ENCODE measurements around the gene PDGFC.

- TF ChIP-seq, protein P1, sequence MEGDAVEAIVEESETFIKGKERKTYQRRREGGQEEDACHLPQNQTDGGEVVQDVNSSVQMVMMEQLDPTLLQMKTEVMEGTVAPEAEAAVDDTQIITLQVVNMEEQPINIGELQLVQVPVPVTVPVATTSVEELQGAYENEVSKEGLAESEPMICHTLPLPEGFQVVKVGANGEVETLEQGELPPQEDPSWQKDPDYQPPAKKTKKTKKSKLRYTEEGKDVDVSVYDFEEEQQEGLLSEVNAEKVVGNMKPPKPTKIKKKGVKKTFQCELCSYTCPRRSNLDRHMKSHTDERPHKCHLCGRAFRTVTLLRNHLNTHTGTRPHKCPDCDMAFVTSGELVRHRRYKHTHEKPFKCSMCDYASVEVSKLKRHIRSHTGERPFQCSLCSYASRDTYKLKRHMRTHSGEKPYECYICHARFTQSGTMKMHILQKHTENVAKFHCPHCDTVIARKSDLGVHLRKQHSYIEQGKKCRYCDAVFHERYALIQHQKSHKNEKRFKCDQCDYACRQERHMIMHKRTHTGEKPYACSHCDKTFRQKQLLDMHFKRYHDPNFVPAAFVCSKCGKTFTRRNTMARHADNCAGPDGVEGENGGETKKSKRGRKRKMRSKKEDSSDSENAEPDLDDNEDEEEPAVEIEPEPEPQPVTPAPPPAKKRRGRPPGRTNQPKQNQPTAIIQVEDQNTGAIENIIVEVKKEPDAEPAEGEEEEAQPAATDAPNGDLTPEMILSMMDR (conservative IDR thresholded peaks at IDR 0.05; ENCODE audit: low read length) = no peak
- no peak for TF ChIP-seq EZH2phosphoT487 (IDR thresholded peaks at IDR 0.05; ENCODE audit: borderline replicate concordance, low read depth, low read length)
These were observed 208.7 kb downstream of the PDGFC start for GRCh38 chr4:156762851-156763250.

Data from OCI-LY7 (cell line).